GM19099 (cell line): ENCODE data around the gene MYRIP.

Experiments
- POLR2A ChIP-seq: IDR thresholded peaks from 3 replicates; pipeline ENCODE4 v1.6.1; 2011; ENCODE audit warnings: low read depth; ENCODE audit not compliant: insufficient read length; ENCODE audit errors: extremely low read depth

Gene MYRIP

GRCh38 chr3:40103829-40104228 is 294.4 kb downstream of the MYRIP start:
- no peak for TF ChIP-seq POLR2A

- TF ChIP-seq POLR2A, result no peak
Measured at GRCh38 chr3:40104441-40104840, 295.0 kb downstream of the MYRIP start.

GRCh38 chr3:40108643-40109042 is 299.2 kb downstream of the MYRIP start:
- TF ChIP-seq POLR2A, result no peak

- no peak for TF ChIP-seq POLR2A
Measured at GRCh38 chr3:40109641-40110490, 300.5 kb downstream of the MYRIP start.

GRCh38 chr3:40116478-40117177 is 307.2 kb downstream of the MYRIP start:
- TF ChIP-seq POLR2A, result no peak

- TF ChIP-seq POLR2A, result no peak
Measured at GRCh38 chr3:40118091-40118490, 308.7 kb downstream of the MYRIP start.

GRCh38 chr3:40120067-40120692 is 310.8 kb downstream of the MYRIP start:
- no peak for TF ChIP-seq POLR2A

GRCh38 chr3:40120806-40121205 is 311.4 kb downstream of the MYRIP start:
- TF ChIP-seq POLR2A, result no peak

GRCh38 chr3:40124918-40125317 is 315.5 kb downstream of the MYRIP start:
- no peak for TF ChIP-seq POLR2A

- TF ChIP-seq POLR2A, result no peak
Measured at GRCh38 chr3:40128166-40128565, 318.8 kb downstream of the MYRIP start.

GRCh38 chr3:40129510-40129909 is 320.1 kb downstream of the MYRIP start:
- no peak for TF ChIP-seq POLR2A

- TF ChIP-seq POLR2A, result no peak
Measured at GRCh38 chr3:40129981-40130380, 320.6 kb downstream of the MYRIP start.

- TF ChIP-seq POLR2A, result no peak
Measured at GRCh38 chr3:40130721-40131120, 321.3 kb downstream of the MYRIP start.

- no peak for TF ChIP-seq POLR2A
Measured at GRCh38 chr3:40137591-40138295, 328.3 kb downstream of the MYRIP start.
